SK-N-MC (cell line): ENCODE data around the gene NFATC3.

Experiments
- EZH2 ChIP-seq: fragments of 200-600 bp; sonication (generic); IDR thresholded peaks from one replicate; pipeline ENCODE4 v1.6.1; 2017; ENCODE audit warnings: antibody characterized with exemption
- POLR2AphosphoS5 ChIP-seq: IDR thresholded peaks from 2 replicates; pipeline ENCODE4 v1.6.1; 2012; ENCODE audit warnings: mild to moderate bottlenecking, low read depth, low read length, borderline replicate concordance

DNA sequence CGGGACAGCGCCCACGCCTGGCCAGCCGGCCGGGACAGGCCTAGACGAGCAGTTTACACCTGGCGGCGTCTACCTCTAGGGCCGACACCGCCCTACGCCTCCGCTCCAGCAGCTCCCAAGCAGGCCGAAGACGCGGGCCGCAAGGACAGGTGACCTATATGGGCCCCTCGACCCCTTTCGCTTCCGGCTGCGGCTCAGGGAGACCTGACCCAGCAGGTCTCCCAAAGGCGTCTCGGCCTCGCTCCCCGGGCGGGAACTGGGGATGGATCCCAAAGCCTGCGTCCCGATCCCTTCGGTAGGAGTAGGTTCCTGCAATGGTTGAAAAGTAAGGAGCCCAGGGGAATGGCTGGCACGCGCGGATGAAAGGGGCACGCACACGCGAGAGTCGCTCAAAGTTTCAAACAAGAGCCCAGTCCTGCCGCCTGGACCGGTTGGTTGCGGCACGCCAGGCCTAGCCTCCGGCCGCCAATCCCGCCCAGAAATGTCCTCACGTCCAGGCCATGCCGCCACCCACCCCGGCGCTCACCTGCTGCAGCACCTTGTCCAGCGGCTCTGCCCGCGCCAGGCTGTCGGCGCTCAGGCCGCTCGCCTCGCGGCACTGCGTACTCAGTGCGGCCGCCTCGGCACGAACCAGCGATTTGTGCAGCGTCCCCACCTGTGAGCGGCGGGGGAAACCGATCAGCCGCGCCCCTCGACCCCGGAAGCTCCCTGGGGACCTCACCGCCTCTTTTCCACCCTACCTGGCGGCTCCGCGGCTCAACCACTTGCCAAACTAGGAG lies 150.1 kb downstream of the NFATC3 start:
- TF ChIP-seq POLR2AphosphoS5 (no peak), EZH2 (no peak)
